H1 (cell line): ENCODE measurements around the gene DNASE2B.

Source experiments
- ATF2 ChIP-seq: IDR thresholded peaks from 2 replicates; pipeline ENCODE4 v1.6.1; 2012; ENCODE audit warnings: low read length, inconsistent platforms
- CEBPB ChIP-seq: IDR thresholded peaks from 2 replicates; pipeline ENCODE4 v1.6.1; 2012; ENCODE audit warnings: low read depth, low read length
- CHD1 ChIP-seq: IDR thresholded peaks from 2 replicates; pipeline ENCODE4 v1.6.1; 2012; ENCODE audit warnings: low read depth, low read length, improper control_type of control experiment
- CTCF ChIP-seq, 3 experiments: IDR thresholded peaks; 1 replicate in 2 of 3; 2 replicates in 1 of 3; pipeline versions ENCODE4 v1.5.1 to v1.6.1; 2011; ENCODE audit warnings: low read length in 3 of 3, mild to moderate bottlenecking in 3 of 3, inconsistent platforms in 2 of 3, low read depth in 1 of 3, moderate library complexity in 1 of 3; ENCODE audit not compliant: insufficient read depth in 1 of 3; ENCODE audit errors: control extremely low read depth in 1 of 3
- EP300 ChIP-seq, 2 experiments: IDR thresholded peaks; 1 replicate in 1 of 2; 2 replicates in 1 of 2; pipeline ENCODE4 v1.6.1; 2011 to 2012; ENCODE audit warnings: low read depth in 2 of 2, low read length in 2 of 2, mild to moderate bottlenecking in 2 of 2, borderline replicate concordance in 1 of 2, inconsistent platforms in 1 of 2, moderate library complexity in 1 of 2
- KDM1A ChIP-seq: fragments of 200-600, 300-600 bp; sonication (generic); IDR thresholded peaks from 2 replicates; pipeline ENCODE4 v1.7.1; 2016; ENCODE audit warnings: mild to moderate bottlenecking, low read length, borderline replicate concordance
- POLR2A ChIP-seq, 2 experiments: IDR thresholded peaks; 1 replicate in 1 of 2; 2 replicates in 1 of 2; pipeline ENCODE4 v1.6.1; 2011; ENCODE audit warnings: low read depth in 2 of 2, low read length in 2 of 2, mild to moderate bottlenecking in 2 of 2; ENCODE audit errors: control extremely low read depth in 1 of 2

GRCh38 chr1:84350104-84350503, 48.2 kb upstream of the DNASE2B start:
- TF ChIP-seq CHD1 (no peak), ATF2 (no peak), CEBPB (no peak), CTCF (IDR thresholded peaks at IDR 0.05; ENCODE audit: control extremely low read depth in 1 of 3, insufficient read depth in 1 of 3, low read depth in 1 of 3, low read length in 3 of 3) (no peak), EP300 (IDR thresholded peaks at IDR 0.05; ENCODE audit: borderline replicate concordance in 1 of 2, low read depth in 2 of 2, low read length in 2 of 2) (no peak), POLR2A (IDR thresholded peaks at IDR 0.05; ENCODE audit: control extremely low read depth in 1 of 2, low read depth in 2 of 2, low read length in 2 of 2) (no peak), KDM1A (no peak)
